ENCODE data around the gene ATP6V1B1. TPM values are rescaled to one million over a fixed set of nuclear protein-coding genes. Genes with fewer than 3 reads are reported as not detected.

The ATP6V1B1 gene
- total RNA-seq, 1 donor from 2014 or later, result 2.1 TPM

GRCh38 chr2:70926042-70926441 lies 9.7 kb upstream of the ATP6V1B1 start:
- ATAC-seq (no peak), DNase-seq (no peak)
- Histone ChIP-seq H3K27me3 (no peaks in the 10 kb centered on the region), H3K9me3 (no peaks in the 10 kb centered on the region), H3K27ac (no peak overlapping the region), H3K4me1 (no peaks in the 10 kb centered on the region), H3K4me3 (no peak overlapping the region), H3K36me3 (no peaks in the 10 kb centered on the region)
- TF ChIP-seq CTCF (IDR thresholded peaks at IDR 0.05), result no peak
- intact Hi-C loops (cut with DNase I), result no loop called here

GRCh38 chr2:70927138-70927537 lies 8.6 kb upstream of the ATP6V1B1 start:
- no peak for ATAC-seq
- Histone ChIP-seq H3K27ac (no peak overlapping the region), H3K27me3 (no peaks in the 10 kb centered on the region), H3K9me3 (no peaks in the 10 kb centered on the region), H3K4me1 (no peaks in the 10 kb centered on the region), H3K36me3 (no peaks in the 10 kb centered on the region), H3K4me3 (no peak overlapping the region)
- TF ChIP-seq CTCF (IDR thresholded peaks at IDR 0.05), result no peak
- DNase-seq, result no peak
- intact Hi-C loops (cut with DNase I), result no loop called here

GRCh38 chr2:70927641-70928040 lies 8.1 kb upstream of the ATP6V1B1 start:
- no peaks in the 10 kb centered on the region for H3K4me1 ChIP-seq
- DNase-seq (no peak), ATAC-seq (no peak)
- no peaks in the 10 kb centered on the region for H3K9me3 ChIP-seq
- no peak for TF ChIP-seq CTCF (IDR thresholded peaks at IDR 0.05)
- H3K27me3 ChIP-seq, result no peaks in the 10 kb centered on the region
- no peaks in the 10 kb centered on the region for H3K36me3 ChIP-seq
- H3K27ac ChIP-seq, result no peak overlapping the region
- intact Hi-C loops (cut with DNase I), result no loop called here
- H3K4me3 ChIP-seq, result no peak overlapping the region

- H3K4me3 ChIP-seq, result no peak overlapping the region
- no peaks in the 10 kb centered on the region for H3K36me3 ChIP-seq
- H3K9me3 ChIP-seq, result no peaks in the 10 kb centered on the region
- no peaks in the 10 kb centered on the region for H3K27me3 ChIP-seq
- no peaks in the 10 kb centered on the region for H3K4me1 ChIP-seq
- H3K27ac ChIP-seq, result no peak overlapping the region
- DNase-seq, result no peak
- TF ChIP-seq CTCF (IDR thresholded peaks at IDR 0.05), result no peak
- no peak for ATAC-seq
- intact Hi-C loops (cut with DNase I), result no loop called here
These were observed 7.3 kb upstream of the ATP6V1B1 start for GRCh38 chr2:70928366-70928765.

- Histone ChIP-seq H3K27me3 (no peaks in the 10 kb centered on the region), H3K9me3 (no peaks in the 10 kb centered on the region), H3K27ac (no peak overlapping the region), H3K4me1 (no peaks in the 10 kb centered on the region), H3K4me3 (no peak overlapping the region), H3K36me3 (no peaks in the 10 kb centered on the region)
- intact Hi-C loops (cut with DNase I), result no loop called here
- no peak for DNase-seq
- ATAC-seq, result no peak
- no peak for TF ChIP-seq CTCF (IDR thresholded peaks at IDR 0.05)
These were observed 5.0 kb upstream of the ATP6V1B1 start for GRCh38 chr2:70930371-70931329.
